Fibroblast of lung (primary cell): ENCODE data around the gene AKIRIN2. TPM values are rescaled to one million over a fixed set of nuclear protein-coding genes. Genes with fewer than 3 reads are reported as not detected.
"Not testable (repeated sequence)": the region's sequence is repeated elsewhere in the genome, so short reads cannot be mapped to it uniquely, and the experiment has no call there.

Experiments used
- DNase-seq, 2 donors: peaks; one replicate each; pipeline versions ENCODE4 v3.0.0 to v3.0.0-alpha.2; 2010; ENCODE audit warnings: low read depth in 2 of 2
- H2AFZ ChIP-seq: 2 replicates; pipeline ENCODE4 v1.5.1; 2012; ENCODE audit warnings: low read length, control low read depth, inconsistent platforms
- H3K27ac ChIP-seq: 2 replicates; pipeline ENCODE4 v1.5.1; 2011; ENCODE audit warnings: low read length, control low read depth; ENCODE audit not compliant: insufficient read depth
- H3K27me3 ChIP-seq: 2 replicates; pipeline ENCODE4 v1.5.1; 2011; ENCODE audit warnings: mild to moderate bottlenecking, low read length; ENCODE audit not compliant: control insufficient read depth, insufficient read depth
- H3K36me3 ChIP-seq: 2 replicates; pipeline ENCODE4 v1.5.1; 2011; ENCODE audit warnings: low read length; ENCODE audit not compliant: control insufficient read depth, insufficient read depth
- H3K4me1 ChIP-seq: 2 replicates; pipeline ENCODE4 v1.5.1; 2011; ENCODE audit warnings: low read length; ENCODE audit not compliant: control insufficient read depth, insufficient read depth; ENCODE audit errors: extremely low read depth
- H3K4me2 ChIP-seq: 2 replicates; pipeline ENCODE4 v1.5.1; 2011; ENCODE audit warnings: low read length, control low read depth; ENCODE audit not compliant: insufficient read depth; ENCODE audit errors: extremely low read depth
- H3K4me3 ChIP-seq, 4 experiments: fragments of 200-600 bp in 1 of 4; sonication (generic) in 1 of 4; replicated peaks in 1 of 4; 2 replicates each; pipeline ENCODE4 v1.5.1; 2011 to 2016; ENCODE audit warnings: low read length in 4 of 4, low read depth in 3 of 4, mild to moderate bottlenecking in 3 of 4, control low read depth in 2 of 4, inconsistent platforms in 1 of 4, mixed read lengths in 1 of 4; ENCODE audit not compliant: insufficient read depth in 1 of 4; ENCODE audit errors: control extremely low read depth in 1 of 4
- H3K79me2 ChIP-seq: 2 replicates; pipeline ENCODE4 v1.5.1; 2012; ENCODE audit warnings: mild to moderate bottlenecking, low read length, inconsistent platforms; ENCODE audit not compliant: control insufficient read depth, insufficient read depth
- H3K9ac ChIP-seq: 2 replicates; pipeline ENCODE4 v1.5.1; 2011; ENCODE audit warnings: mild to moderate bottlenecking, low read length, control low read depth; ENCODE audit not compliant: insufficient read depth
- H3K9me3 ChIP-seq: 2 replicates; pipeline ENCODE4 v1.5.1; 2012; ENCODE audit warnings: low read depth, low read length; ENCODE audit not compliant: control insufficient read depth, insufficient read depth
- H4K20me1 ChIP-seq: 2 replicates; pipeline ENCODE4 v1.5.1; 2011; ENCODE audit warnings: low read length; ENCODE audit not compliant: control insufficient read depth, insufficient read depth; ENCODE audit errors: extremely low read depth
- EZH2 ChIP-seq: IDR thresholded peaks from 2 replicates; pipeline ENCODE4 v1.5.1; 2012; ENCODE audit warnings: low read length, control low read depth, mild to moderate bottlenecking; ENCODE audit errors: missing control alignments
- polyA plus RNA-seq, 2 donors: library from polyadenylated mRNA; depleted of rRNA in 1 of 2; stranded (reverse) in 1 of 2; unstranded in 1 of 2; fragments of >200 nt; gene quantifications; 2 replicates each; pipeline ENCODE4 v1.2.1, GENCODE V29; 2011 to 2012; ENCODE audit warnings: missing spikeins in 1 of 2
- total RNA-seq: library from RNA; depleted of rRNA; stranded (reverse); fragments of >200 nt; gene quantifications from 2 replicates; pipeline ENCODE4 v1.2.1, GENCODE V29; 2014
- TF ChIP-seq, protein P1 (sequence below), 2 donors: IDR thresholded peaks in 1 of 2; conservative IDR thresholded peaks in 1 of 2; 1 replicate in 1 of 2; 2 replicates in 1 of 2; pipeline ENCODE4 v1.5.1; 2011 to 2012; ENCODE audit warnings: low read length in 2 of 2, control low read depth in 1 of 2, inconsistent platforms in 1 of 2, low read depth in 1 of 2, mild to moderate bottlenecking in 1 of 2

The AKIRIN2 gene
- total and polyA plus RNA-seq, 2 donors (not counting 1 experiment from before 2014, with no cell fraction given) = 33.7 to 41.0 TPM

DNA sequence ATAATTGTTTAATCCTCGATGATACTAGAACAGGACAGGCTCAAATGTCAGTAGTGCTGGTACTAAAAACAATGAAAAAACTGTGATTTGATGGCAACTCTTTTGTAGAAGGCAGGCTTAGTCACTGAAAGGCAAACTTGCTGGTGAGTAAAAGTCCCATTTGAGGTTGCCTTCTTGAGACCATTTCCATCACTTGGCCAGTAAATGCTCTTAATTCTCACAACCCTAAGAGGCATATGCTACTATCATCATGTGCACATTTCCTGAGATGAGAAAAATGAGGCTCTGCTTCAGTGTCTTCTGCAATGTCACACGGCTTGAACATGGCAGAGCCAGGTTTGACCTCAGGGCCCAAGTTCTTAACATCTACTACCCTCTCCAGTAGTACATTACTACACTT is 9.9 kb downstream of the AKIRIN2 start:
- H3K4me2 ChIP-seq = no peak overlapping the region
- peaks cover 99% of the 10 kb centered on the region for H3K79me2 ChIP-seq
- peaks cover 3% of the 10 kb centered on the region for H3K4me1 ChIP-seq
- TF ChIP-seq, protein P1, sequence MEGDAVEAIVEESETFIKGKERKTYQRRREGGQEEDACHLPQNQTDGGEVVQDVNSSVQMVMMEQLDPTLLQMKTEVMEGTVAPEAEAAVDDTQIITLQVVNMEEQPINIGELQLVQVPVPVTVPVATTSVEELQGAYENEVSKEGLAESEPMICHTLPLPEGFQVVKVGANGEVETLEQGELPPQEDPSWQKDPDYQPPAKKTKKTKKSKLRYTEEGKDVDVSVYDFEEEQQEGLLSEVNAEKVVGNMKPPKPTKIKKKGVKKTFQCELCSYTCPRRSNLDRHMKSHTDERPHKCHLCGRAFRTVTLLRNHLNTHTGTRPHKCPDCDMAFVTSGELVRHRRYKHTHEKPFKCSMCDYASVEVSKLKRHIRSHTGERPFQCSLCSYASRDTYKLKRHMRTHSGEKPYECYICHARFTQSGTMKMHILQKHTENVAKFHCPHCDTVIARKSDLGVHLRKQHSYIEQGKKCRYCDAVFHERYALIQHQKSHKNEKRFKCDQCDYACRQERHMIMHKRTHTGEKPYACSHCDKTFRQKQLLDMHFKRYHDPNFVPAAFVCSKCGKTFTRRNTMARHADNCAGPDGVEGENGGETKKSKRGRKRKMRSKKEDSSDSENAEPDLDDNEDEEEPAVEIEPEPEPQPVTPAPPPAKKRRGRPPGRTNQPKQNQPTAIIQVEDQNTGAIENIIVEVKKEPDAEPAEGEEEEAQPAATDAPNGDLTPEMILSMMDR (conservative IDR thresholded peaks at IDR 0.05 in 1 of 2, IDR thresholded peaks at IDR 0.05 in 1 of 2; ENCODE audit: low read depth in 1 of 2, low read length in 2 of 2) = no peak
- no peak for TF ChIP-seq EZH2
- no peaks in the 10 kb centered on the region for H3K9me3 ChIP-seq
- H4K20me1 ChIP-seq = no peaks in the 10 kb centered on the region
- no peak overlapping the region for H3K27ac ChIP-seq
- H3K27me3 ChIP-seq = no peaks in the 10 kb centered on the region
- no peak for DNase-seq
- H3K4me3 ChIP-seq = no peak overlapping the region
- H2AFZ ChIP-seq = no peak overlapping the region
- H3K36me3 ChIP-seq = no peaks in the 10 kb centered on the region
- H3K9ac ChIP-seq = no peak overlapping the region

GRCh38 chr6:87690441-87690840 is 11.6 kb downstream of the AKIRIN2 start:
- Histone ChIP-seq H3K79me2 (peaks cover 99% of the 10 kb centered on the region), H3K36me3 (no peaks in the 10 kb centered on the region), H3K27me3 (no peaks in the 10 kb centered on the region), H3K4me3 (no peak overlapping the region), H3K27ac (no peak overlapping the region), H3K9ac (no peak overlapping the region), H2AFZ (no peak overlapping the region), H3K4me1 (peaks cover 3% of the 10 kb centered on the region), H3K4me2 (no peak overlapping the region), H3K9me3 (no peaks in the 10 kb centered on the region), H4K20me1 (no peaks in the 10 kb centered on the region)
- DNase-seq = no peak
- no peak for TF ChIP-seq EZH2
- TF ChIP-seq, protein P1 (conservative IDR thresholded peaks at IDR 0.05 in 1 of 2, IDR thresholded peaks at IDR 0.05 in 1 of 2; ENCODE audit: low read depth in 1 of 2, low read length in 2 of 2) = no peak

DNA sequence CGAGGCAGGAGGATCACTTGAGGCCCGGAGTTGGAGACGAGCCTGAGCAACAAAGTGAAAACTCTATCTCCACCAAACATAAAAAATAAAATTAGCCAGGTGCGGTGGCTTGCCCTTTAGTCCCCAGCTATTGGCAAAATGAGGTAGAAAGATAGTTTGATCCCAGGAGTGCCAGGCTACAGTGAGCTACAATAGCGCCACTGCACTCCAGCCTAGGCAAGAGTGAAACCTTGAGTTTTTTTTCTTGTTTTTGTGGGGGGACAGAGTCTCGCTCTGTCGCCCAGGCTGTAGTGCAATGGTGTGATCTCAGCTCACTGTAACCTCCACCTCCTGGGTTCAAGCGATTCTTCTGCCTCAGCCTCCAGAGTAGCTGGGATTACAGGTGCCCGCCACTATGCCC is 14.1 kb downstream of the AKIRIN2 start:
- not testable (repeated sequence) for H3K36me3 ChIP-seq, H2AFZ ChIP-seq, H3K9ac ChIP-seq, DNase-seq, H3K27ac ChIP-seq, H4K20me1 ChIP-seq, H3K27me3 ChIP-seq, H3K4me1 ChIP-seq, H3K9me3 ChIP-seq, H3K4me2 ChIP-seq, H3K4me3 ChIP-seq
- H3K79me2 ChIP-seq = peaks cover 99% of the 10 kb centered on the region
